Mesenchymal stem cell (in vitro differentiated cells and primary cell): ENCODE measurements around the gene YWHAQ.
A peak's percentile ranks its signal among the peaks of the same experiment; 100 is the strongest.

ENCODE experiments used
- DNase-seq: peaks from one replicate; pipeline ENCODE4 v3.0.0-alpha.2; 2013
- H2AFZ ChIP-seq: one replicate; pipeline ENCODE4 v1.6.1; 2013; ENCODE audit warnings: low read depth, mild to moderate bottlenecking, control low read depth, inconsistent platforms, low read length, moderate library complexity
- H2AK5ac ChIP-seq: 2 replicates; pipeline ENCODE4 v1.6.1; 2013; ENCODE audit warnings: low read length, moderate library complexity, mild to moderate bottlenecking, inconsistent platforms; ENCODE audit not compliant: severe bottlenecking
- H2BK120ac ChIP-seq: one replicate; pipeline ENCODE4 v1.6.1; 2013; ENCODE audit warnings: low read depth, mild to moderate bottlenecking, inconsistent platforms, low read length, moderate library complexity
- H2BK12ac ChIP-seq, 2 experiments: one replicate each; pipeline ENCODE4 v1.6.1; 2013; ENCODE audit warnings: inconsistent platforms in 2 of 2, low read length in 2 of 2, mild to moderate bottlenecking in 2 of 2, moderate library complexity in 2 of 2, control low read depth in 1 of 2
- H2BK15ac ChIP-seq: one replicate; pipeline ENCODE4 v1.6.1; 2013; ENCODE audit warnings: mild to moderate bottlenecking, low read depth, inconsistent platforms; ENCODE audit not compliant: poor library complexity, severe bottlenecking
- H2BK5ac ChIP-seq: 2 replicates; pipeline ENCODE4 v1.6.1; 2013; ENCODE audit warnings: low read depth, mild to moderate bottlenecking, low read length, control low read depth, inconsistent platforms; ENCODE audit not compliant: poor library complexity, severe bottlenecking
- H3K14ac ChIP-seq, 2 experiments: one replicate each; pipeline ENCODE4 v1.6.1; 2013; ENCODE audit warnings: inconsistent platforms in 2 of 2, low read length in 2 of 2, control low read depth in 1 of 2, mild to moderate bottlenecking in 1 of 2, moderate library complexity in 1 of 2
- H3K18ac ChIP-seq, 2 experiments: one replicate each; pipeline ENCODE4 v1.6.1; 2013; ENCODE audit warnings: inconsistent platforms in 2 of 2, low read length in 2 of 2, control low read depth in 1 of 2, low read depth in 1 of 2, mild to moderate bottlenecking in 1 of 2
- H3K23ac ChIP-seq, 2 experiments: one replicate each; pipeline ENCODE4 v1.6.1; 2013; ENCODE audit warnings: inconsistent platforms in 2 of 2, low read length in 2 of 2, mild to moderate bottlenecking in 2 of 2, moderate library complexity in 2 of 2, control low read depth in 1 of 2
- H3K27ac ChIP-seq: 2 replicates; pipeline ENCODE4 v1.5.1; 2013; ENCODE audit warnings: mild to moderate bottlenecking, moderate library complexity, low read length, control low read depth, inconsistent platforms; ENCODE audit not compliant: poor library complexity, severe bottlenecking
- H3K27me3 ChIP-seq, 2 experiments: 2 replicates each; pipeline versions ENCODE4 v1.6.1 to v1.7.0; 2013; ENCODE audit warnings: low read length in 2 of 2, mild to moderate bottlenecking in 2 of 2, moderate library complexity in 2 of 2, control low read depth in 1 of 2, inconsistent platforms in 1 of 2; ENCODE audit not compliant: control insufficient read depth in 1 of 2, insufficient read depth in 1 of 2
- H3K36me3 ChIP-seq, 2 experiments: 2 replicates each; pipeline versions ENCODE4 v1.6.1 to v1.7.0; 2013; ENCODE audit warnings: low read length in 2 of 2, control low read depth in 1 of 2, inconsistent platforms in 1 of 2, low read depth in 1 of 2, mild to moderate bottlenecking in 1 of 2; ENCODE audit not compliant: insufficient read depth in 2 of 2, control insufficient read depth in 1 of 2
- H3K4ac ChIP-seq, 2 experiments: one replicate each; pipeline ENCODE4 v1.6.1; 2013; ENCODE audit warnings: inconsistent platforms in 2 of 2, low read length in 2 of 2, mild to moderate bottlenecking in 2 of 2, moderate library complexity in 2 of 2, control low read depth in 1 of 2, low read depth in 1 of 2
- H3K4me1 ChIP-seq: 2 replicates; pipeline ENCODE4 v1.6.1; 2013; ENCODE audit warnings: low read depth, low read length, control low read depth; ENCODE audit not compliant: control insufficient read depth, insufficient read depth
- H3K4me2 ChIP-seq: 2 replicates; pipeline ENCODE4 v1.6.1; 2013; ENCODE audit warnings: low read length, mild to moderate bottlenecking, inconsistent platforms; ENCODE audit not compliant: poor library complexity, severe bottlenecking
- H3K4me3 ChIP-seq, 2 experiments: 2 replicates each; pipeline versions ENCODE4 v1.5.1 to v1.7.0; 2013; ENCODE audit warnings: low read length in 2 of 2, mild to moderate bottlenecking in 2 of 2, control low read depth in 1 of 2, low read depth in 1 of 2; ENCODE audit not compliant: insufficient read depth in 1 of 2
- H3K79me1 ChIP-seq: replicated peaks from 2 replicates; pipeline ENCODE4 v1.6.1; 2013; ENCODE audit warnings: mild to moderate bottlenecking, control low read depth, low read length, inconsistent platforms; ENCODE audit not compliant: poor library complexity, severe bottlenecking
- H3K9ac ChIP-seq: 2 replicates; pipeline ENCODE4 v1.7.0; 2013; ENCODE audit warnings: mild to moderate bottlenecking, low read length, moderate library complexity
- H3K9me3 ChIP-seq: 2 replicates; pipeline ENCODE4 v1.7.0; 2013; ENCODE audit warnings: mild to moderate bottlenecking, low read length; ENCODE audit not compliant: control insufficient read depth
- H4K8ac ChIP-seq: one replicate; pipeline ENCODE4 v1.6.1; 2013; ENCODE audit warnings: inconsistent platforms, mild to moderate bottlenecking, low read length, moderate library complexity
- H4K91ac ChIP-seq: one replicate; pipeline ENCODE4 v1.6.1; 2013; ENCODE audit warnings: mild to moderate bottlenecking, low read length, inconsistent platforms
- WGBS: methylation state at CpG from one replicate; pipeline ENCODE4 v1.1.7; 2013; ENCODE audit warnings: mixed read lengths; 5-methylcytosine and 5-hydroxymethylcytosine counted together

Gene YWHAQ

DNA sequence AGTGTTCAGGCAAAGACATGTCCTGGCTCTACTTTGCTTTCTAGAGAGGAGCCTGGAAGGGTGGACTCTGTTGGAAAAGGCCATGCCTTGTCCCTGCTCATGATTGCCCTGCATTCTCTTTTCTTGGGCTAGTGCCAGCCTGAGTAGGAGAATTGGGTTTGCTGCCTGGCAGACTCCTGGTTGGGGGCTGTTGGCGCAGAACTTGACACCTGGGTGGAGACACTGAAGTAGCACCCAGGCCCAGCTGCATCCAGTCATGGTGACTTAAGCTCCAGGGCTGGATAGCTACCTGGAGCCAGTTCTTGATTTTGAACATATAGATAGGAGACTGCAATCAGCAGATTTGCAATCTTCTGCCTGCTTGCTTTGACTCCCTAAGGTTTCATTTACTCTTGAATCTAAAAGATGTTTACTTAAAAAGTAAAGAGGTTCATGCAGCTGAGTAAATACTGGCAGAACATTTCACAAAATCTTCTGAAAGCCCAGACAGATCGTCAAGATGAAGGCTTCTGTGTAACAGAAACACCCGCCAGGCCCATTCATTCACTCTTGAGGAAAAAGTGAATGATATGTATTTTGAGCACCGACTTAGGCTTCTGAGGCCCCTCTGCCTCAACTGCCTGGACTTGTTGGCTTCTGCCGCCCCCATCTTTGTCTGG, 38.0 kb upstream of the YWHAQ start:
- no peak for DNase-seq
- Histone ChIP-seq H3K9ac (no peak overlapping the region), H3K9me3 (no peaks in the 10 kb centered on the region), H3K4me3 (no peak overlapping the region), H2BK5ac (no peak overlapping the region), H3K14ac (no peak overlapping the region), H2BK12ac (peak overlapping the region in 1 of 2 experiments; percentile 22), H3K4me2 (no peak overlapping the region), H4K91ac (peak overlapping the region; percentile 25), H3K23ac (no peak overlapping the region), H3K79me1 (no peaks in the 10 kb centered on the region), H2AK5ac (no peak overlapping the region), H3K18ac (no peak overlapping the region), H3K4ac (no peak overlapping the region), H2AFZ (no peak overlapping the region), H3K4me1 (peaks cover 9% of the 10 kb centered on the region), H2BK120ac (no peak overlapping the region), H2BK15ac (no peak overlapping the region), H4K8ac (peak overlapping the region; percentile 61), H3K27ac (no peak overlapping the region), H3K27me3 (no peaks in the 10 kb centered on the region), H3K36me3 (no peaks in the 10 kb centered on the region)
- WGBS = 76% methylated on average over 5 of the region's 5 CpGs

- Histone ChIP-seq H3K18ac (no peak overlapping the region), H3K79me1 (no peaks in the 10 kb centered on the region), H3K9ac (no peak overlapping the region), H3K36me3 (no peaks in the 10 kb centered on the region), H2AK5ac (no peak overlapping the region), H3K27ac (no peak overlapping the region), H3K4me2 (no peak overlapping the region), H3K23ac (no peak overlapping the region), H2BK15ac (no peak overlapping the region), H2BK12ac (no peak overlapping the region), H3K4me1 (peaks cover 9% of the 10 kb centered on the region), H4K8ac (no peak overlapping the region), H2BK120ac (no peak overlapping the region), H3K4ac (no peak overlapping the region), H3K9me3 (no peaks in the 10 kb centered on the region), H4K91ac (no peak overlapping the region), H2BK5ac (no peak overlapping the region), H2AFZ (no peak overlapping the region), H3K14ac (no peak overlapping the region), H3K27me3 (no peaks in the 10 kb centered on the region), H3K4me3 (no peak overlapping the region)
- WGBS = 98% methylated on average over 3 of the region's 3 CpGs
- no peak for DNase-seq
These were observed 37.0 kb upstream of the YWHAQ start for GRCh38 chr2:9667826-9668225.

GRCh38 chr2:9666306-9666705, 35.5 kb upstream of the YWHAQ start:
- Histone ChIP-seq H2BK120ac (no peak overlapping the region), H2BK5ac (no peak overlapping the region), H3K23ac (no peak overlapping the region), H3K18ac (peak overlapping the region in 1 of 2 experiments; percentile 38), H2BK15ac (no peak overlapping the region), H4K91ac (no peak overlapping the region), H3K36me3 (no peaks in the 10 kb centered on the region), H3K4ac (peak overlapping the region in 1 of 2 experiments; percentile 43), H2AK5ac (peak overlapping the region; percentile 86), H3K4me3 (no peak overlapping the region), H3K4me2 (no peak overlapping the region), H4K8ac (peak overlapping the region; percentile 40), H3K27me3 (no peaks in the 10 kb centered on the region), H2BK12ac (peak overlapping the region in 1 of 2 experiments; percentile 64), H3K9me3 (no peaks in the 10 kb centered on the region), H3K14ac (no peak overlapping the region), H3K79me1 (no peaks in the 10 kb centered on the region), H2AFZ (no peak overlapping the region), H3K4me1 (peaks cover 12% of the 10 kb centered on the region), H3K9ac (no peak overlapping the region), H3K27ac (peak overlapping the region; percentile 5)
- WGBS = 100% methylated on average over 1 of the region's 3 CpGs
- no peak for DNase-seq

GRCh38 chr2:9665898-9666297, 35.1 kb upstream of the YWHAQ start:
- 70% methylated on average over 9 of the region's 9 CpGs for WGBS
- Histone ChIP-seq H2BK5ac (no peak overlapping the region), H2AFZ (peak overlapping the region; percentile 7), H3K4ac (peak overlapping the region in 1 of 2 experiments; percentile 27), H3K4me1 (peaks cover 12% of the 10 kb centered on the region), H4K8ac (peak overlapping the region; percentile 45), H3K79me1 (no peaks in the 10 kb centered on the region), H3K4me3 (no peak overlapping the region), H3K27ac (peak overlapping the region; percentile 27), H2BK120ac (no peak overlapping the region), H2BK15ac (no peak overlapping the region), H3K27me3 (no peaks in the 10 kb centered on the region), H3K36me3 (no peaks in the 10 kb centered on the region), H4K91ac (no peak overlapping the region), H3K4me2 (no peak overlapping the region), H2BK12ac (peak overlapping the region in 1 of 2 experiments; percentile 66), H3K9ac (peak overlapping the region; percentile 58), H2AK5ac (peak overlapping the region; percentile 82), H3K18ac (peak overlapping the region; percentile 37 to 42), H3K14ac (peak overlapping the region in 1 of 2 experiments; percentile 86), H3K23ac (no peak overlapping the region), H3K9me3 (no peaks in the 10 kb centered on the region)
- peak; percentile 63 for DNase-seq
